HG03103 (cell line): ENCODE data around the gene ITIH5.

ENCODE experiments used
- ATAC-seq: cut with Tn5 transposase; IDR thresholded peaks from one replicate; pipeline ENCODE4 v1.9.1; 2021; ENCODE audit warnings: low read depth; ENCODE audit not compliant: unreplicated experiment

ITIH5 gene

DNA sequence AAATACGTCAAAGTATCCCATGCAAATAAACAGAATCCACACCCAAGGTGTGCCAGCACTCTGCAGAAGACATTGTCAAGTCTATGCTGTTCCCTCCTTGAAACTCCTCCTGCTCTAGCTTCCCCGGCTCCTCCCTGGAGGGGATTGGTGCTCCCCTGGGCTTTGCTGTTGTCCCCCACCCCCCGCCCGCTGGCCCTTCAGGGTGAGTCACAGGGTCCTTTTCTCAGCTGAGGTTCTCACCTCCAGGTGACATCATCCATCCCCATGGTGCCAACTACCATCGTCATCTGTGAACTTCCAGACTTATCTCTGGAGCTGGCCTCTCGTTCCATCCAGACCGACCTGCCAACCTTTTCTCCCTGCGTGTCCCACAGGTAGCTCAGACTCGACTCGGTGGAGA is 77.0 kb downstream of the ITIH5 start:
- ATAC-seq, result no peak

DNA sequence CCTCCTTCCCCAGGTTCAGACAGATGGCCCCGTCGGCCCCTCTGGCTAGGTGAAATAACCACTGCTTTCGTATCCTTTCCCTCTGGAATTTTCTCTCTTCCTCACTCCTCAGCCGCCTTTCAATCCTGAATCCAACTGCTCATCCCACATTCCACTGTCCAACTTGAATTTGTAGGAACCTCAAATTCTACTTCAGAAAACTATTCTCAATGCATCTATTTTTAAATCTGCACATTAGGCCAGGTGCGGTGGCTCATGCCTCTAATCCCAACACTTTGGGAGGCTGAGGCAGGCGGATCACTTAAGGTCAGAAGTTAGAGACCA is 78.9 kb downstream of the ITIH5 start:
- no peak for ATAC-seq

DNA sequence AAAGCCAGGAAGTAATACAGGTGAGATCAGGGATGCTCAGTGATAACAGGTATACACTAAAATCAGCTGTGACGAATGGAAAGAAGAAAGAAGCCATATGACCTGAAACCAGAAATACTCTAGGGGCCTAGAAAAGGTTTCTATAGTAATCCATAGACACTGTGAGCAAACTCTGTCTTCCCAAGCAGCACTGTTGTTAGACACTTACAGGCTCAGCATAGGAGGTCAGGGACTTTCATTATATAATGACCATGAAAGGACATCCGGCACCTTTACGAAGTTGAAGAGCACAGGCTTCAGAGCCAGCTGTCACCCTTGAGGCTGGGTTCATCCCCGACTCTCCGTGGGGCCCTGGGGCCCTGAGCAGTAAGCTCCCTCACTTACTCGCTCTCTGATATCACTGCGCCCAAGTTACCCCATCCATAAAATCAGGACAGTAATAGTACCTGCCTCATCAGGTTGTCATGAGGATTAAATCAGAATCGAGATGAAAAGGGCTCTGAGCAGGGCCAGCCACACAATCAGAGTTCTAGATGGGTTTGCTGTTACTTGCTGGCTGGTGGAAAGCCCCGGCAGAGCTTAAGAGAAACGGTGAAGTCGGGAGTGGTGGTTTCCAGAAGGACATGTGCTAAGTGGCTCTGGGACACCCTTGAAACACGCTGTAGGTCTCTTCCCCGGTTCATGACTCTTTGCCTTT is 79.5 kb downstream of the ITIH5 start:
- no peak for ATAC-seq

DNA sequence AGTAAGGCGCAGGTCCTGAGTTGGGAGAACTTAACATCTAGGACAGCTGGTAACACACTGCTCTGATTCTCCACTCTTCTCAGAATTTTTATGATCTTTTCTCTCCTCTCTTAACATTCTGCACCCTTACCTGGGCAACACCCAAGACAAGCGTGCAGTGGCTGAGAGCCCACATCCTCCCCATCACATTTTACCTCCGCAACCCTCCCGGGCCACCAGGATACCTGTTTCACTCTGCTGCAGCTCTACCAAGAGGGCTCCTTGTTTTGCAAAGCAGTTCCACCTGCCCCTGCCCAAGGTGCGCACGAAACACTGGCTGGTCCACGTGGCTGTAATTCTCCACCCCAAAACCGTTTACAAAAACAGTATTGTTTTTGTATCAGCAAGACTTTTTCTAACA is 81.5 kb downstream of the ITIH5 start:
- ATAC-seq, result no peak

DNA sequence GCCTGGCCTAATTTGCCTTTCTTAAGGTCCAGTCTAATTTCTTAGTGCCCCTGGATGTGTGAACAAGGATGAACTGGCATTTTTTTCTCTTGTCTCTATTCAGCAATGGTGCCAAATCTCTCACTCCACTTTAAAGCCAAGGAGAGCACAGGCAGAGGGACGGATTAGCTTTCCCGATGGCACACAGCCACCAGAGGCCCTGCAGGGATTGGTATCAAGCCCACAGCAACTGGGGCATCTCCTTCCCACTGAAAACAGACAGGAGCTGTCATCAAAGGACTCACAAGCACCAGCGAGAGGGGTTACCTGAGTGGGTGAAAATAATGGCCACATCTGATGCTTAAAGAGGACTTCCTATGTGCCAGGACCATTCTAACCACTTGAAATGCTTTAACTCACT is 83.1 kb downstream of the ITIH5 start:
- no peak for ATAC-seq

DNA sequence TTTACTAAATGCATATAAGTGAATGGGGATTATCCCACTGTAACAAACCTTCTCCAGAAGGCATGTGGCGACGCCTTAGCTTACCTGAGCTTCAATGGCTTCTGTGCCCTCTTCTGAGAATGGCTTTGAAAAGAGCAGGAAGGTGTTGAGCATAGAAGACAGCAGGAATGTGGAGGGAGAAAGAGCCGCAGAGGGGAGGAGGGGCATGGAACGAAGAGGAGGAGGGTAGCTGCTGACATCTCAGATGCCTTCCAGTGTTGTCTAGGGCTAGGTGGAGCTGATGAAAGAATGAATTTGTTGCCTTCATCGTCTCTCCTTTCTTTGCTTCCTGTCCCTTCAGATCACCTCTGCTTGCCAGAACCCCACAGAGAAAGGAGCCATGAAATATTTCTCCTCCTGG is 86.2 kb downstream of the ITIH5 start:
- no peak for ATAC-seq

DNA sequence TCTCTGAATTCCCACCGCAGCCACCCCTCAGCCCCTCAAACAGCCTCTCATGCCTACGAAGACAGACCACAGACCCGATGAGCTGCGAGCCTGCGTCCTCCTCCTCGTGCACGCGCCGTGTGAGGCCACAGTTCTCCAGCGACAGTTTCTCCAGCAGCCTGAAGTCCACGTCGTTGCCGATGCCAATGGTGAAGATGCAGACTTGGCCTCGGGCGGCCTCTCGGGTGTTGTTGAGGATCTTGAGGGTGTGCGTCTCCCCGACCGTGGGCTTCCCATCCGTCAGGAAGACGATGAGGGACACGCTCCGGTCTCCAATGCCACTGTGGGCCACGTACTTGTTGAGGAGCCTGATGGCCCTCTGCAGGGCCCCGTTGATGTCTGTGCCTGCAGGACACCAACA is 87.1 kb downstream of the ITIH5 start:
- no peak for ATAC-seq

DNA sequence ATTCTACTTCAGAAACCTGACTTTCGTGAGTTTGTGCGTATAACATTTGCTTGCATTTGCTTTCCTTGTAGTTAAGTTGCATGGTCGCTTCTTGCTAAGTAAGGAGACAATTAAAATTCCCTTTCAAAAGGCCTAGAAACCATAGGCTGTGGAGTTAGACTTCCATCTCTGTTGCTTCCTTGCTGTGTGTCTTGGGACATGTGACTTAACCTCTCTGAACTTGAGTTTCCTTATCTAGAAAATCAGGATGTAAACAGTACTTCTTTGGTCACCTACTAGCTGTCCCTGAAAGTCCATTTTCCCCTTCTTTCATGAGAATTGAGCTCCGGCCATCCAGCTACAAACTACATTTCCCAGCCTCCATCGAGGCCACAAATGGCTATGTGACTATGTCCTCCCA is 89.2 kb downstream of the ITIH5 start:
- no peak for ATAC-seq

DNA sequence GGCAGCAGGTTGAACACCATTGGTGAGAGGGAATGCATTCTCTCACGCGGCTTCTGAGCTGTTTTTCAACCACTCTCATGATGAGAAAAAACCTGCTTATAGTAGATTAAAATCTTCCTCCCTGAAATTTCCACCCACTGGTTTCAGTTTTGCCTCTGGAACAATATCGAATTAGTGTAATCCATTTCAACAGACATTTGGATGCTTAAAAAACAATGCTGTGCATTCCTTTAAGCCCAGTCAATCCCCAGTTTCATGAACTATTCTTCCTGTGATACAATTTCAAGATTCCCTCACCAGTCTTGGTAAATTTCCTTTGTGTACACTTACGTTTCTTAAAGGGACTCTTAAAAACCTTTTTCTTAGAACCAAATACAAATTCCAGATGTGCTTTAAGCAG is 89.6 kb downstream of the ITIH5 start:
- no peak for ATAC-seq

DNA sequence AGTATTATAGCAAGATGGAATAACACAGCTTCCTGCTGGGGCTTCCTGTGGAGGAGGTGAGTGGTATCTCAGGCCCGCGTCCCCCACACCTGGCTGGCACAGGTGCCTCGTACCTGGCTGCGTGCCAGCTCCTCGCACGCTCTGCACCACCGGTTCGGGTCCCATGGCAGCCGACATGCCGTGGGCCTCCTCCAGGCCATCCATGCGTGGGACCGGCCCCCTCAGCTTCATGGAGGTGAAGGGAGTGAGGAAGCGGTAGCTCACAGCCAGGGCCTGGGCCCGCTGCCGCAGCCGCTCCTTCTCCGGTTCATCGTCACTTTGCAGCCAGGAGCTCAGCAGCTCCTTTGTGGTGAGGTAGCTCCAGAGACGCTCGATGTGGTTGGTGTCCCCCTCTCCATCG is 90.4 kb downstream of the ITIH5 start:
- no peak for ATAC-seq

DNA sequence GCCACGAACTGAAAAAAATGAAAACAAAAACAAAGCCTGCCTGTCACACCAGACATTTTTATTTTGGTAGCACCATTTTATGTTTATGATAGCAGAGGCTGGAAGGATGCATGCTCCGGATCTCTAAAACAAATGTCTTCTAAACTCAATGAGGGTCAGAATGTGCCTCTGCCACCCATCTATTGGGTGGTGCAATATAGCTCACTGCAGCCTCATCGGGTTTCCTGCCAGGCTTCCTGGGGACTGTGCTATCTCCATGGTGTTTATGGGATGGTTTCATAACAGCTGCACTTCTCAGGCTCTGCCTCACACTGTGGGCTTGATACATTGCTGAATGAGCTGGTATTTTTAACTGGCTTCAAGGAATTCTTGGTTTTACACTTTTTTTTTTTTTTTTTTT is 94.4 kb downstream of the ITIH5 start:
- no peak for ATAC-seq

DNA sequence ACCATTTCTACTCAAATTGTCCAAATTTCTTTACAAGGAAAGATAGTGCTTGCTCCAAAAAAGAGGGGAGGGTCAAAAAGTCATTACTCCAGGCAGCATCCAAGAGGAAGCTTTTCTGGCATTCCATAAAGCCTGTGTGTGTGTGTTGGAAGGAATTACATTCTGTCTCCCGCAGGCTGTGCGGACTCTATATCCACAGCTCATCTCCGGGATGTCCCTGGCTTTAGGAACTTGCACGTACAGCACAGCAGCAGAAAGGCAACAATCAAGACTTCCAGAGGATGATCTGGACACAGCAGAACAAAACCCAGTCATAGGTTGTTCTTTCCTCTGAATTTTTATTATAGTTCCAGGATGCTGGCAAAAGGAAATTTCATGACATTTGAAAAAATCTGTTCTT is 94.8 kb downstream of the ITIH5 start:
- ATAC-seq, result no peak

DNA sequence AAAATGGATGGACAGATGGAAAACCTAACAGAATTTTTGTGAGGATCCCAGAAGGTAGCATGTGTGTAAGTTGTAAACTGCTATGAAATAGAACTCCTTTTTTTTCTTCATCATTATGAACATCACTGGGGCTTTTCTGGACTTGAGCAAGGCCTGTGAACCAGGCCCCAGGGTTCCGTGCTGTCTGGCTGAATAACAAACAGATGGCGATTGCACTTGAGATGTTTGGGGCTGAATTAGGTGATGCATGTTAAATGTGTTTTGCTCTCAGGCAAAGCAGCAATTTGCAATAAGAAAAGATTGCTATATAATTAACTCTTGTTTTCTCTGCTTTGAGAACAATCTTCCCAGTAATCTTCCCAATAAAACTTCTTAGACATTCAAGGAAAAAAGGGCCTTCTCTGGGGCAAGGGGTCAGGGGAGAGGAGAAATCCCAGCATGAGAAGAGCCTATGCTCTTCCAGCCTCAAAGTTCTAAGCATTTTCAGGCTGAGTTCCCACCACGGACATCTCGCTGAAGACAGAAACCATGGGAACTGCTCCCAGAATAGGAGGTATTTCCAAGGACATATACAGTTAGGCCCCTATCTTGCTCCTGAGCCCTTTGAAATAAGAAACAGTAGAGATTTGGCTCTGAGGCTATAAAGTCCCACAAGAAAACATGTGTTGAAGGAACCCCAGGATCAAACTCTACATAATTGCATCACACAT is 98.7 kb downstream of the ITIH5 start:
- no peak for ATAC-seq

DNA sequence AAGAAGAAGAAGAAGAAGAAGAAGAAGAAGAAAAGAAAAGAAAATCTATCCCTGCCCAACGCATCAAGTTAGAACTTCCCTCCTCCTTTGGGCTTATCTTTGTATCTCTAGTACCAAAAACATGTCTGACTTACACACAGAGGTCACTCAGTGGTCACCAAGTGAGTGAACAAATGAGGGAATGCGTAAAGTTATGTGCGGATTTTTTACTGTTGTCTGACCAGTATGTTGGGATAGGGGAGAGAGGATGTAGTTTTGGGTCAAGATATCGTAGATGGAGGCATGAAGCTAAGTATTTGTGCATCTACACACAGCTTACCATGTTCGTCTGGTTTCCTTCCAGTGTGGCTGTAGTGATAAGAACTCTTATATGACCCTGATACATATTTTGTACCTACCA is 99.9 kb downstream of the ITIH5 start:
- ATAC-seq, result no peak

DNA sequence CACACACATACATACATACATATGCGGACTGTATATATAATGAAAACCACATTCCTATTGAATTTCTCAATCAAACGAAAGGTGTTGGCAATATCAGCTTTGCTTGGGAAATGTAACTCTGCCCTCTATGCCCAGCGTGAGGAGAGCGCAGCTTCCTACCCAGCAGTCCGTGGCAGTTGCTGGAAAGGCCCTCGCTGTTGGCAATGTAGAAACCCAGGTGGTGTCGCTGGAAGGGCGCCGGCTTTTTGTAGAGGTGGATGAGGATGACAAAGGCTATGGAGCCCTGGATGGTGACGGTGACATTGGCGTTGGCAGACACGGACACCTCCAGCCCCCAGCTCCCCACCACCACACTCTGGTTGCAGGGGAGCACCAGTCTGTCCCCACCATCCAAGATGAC is 100.9 kb downstream of the ITIH5 start:
- no peak for ATAC-seq

DNA sequence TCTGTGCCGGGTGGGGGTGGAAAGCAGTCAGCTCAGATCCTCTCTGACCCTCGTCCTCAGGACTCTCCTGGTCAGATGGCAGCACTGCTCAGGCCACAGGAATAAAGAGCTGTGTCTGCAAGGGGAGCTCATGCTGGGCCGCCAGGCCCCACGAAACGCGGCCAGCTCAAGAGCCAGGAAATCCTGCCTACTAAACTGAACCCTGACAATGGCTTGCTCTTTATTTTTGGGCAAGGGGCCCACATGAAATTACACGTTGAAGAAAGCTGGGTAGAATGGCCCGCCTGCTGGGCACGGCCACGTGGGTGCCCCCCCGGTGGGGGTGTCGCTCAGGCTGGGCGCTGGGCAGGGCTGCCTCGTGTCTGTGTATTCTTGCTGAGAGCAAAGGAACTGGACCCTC is 103.0 kb downstream of the ITIH5 start:
- no peak for ATAC-seq

DNA sequence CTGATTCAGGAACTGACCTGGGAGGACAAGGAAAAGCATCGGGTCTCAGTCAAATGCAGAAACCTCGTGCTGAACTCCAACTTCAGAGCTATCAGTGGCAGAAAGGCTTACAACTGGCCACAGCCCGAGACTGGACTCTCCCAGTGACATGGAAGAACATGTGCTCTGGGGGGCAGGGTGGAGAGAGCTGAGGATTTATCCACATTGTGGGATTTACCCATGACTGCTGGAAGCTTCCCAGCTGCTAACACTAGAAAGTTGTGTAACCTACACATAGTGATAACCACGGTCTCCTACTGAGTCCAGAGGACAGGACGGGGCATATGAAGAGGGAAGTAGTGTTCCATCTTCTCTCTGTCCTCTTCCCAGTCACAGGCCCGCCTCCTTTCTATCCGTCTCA is 103.4 kb downstream of the ITIH5 start:
- no peak for ATAC-seq

DNA sequence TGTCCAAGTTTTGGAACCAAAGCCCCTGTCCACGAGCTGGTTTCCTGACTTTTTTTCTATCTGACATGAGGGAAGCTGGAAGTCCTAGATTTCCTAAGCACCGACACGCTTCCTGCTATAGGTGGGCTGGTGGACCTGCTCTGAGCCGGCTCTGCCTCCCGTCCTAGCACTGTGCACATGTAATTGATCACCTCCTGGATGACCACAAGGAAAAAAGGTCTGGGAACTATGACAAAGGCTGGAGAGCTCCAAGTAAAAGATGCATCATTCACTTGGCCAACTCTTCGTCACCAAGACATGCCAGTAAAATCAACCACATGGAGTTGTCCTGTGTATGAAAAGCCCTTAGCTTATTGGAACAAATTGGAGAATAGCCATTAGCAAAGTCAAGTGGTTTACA is 104.8 kb downstream of the ITIH5 start:
- ATAC-seq, result no peak

DNA sequence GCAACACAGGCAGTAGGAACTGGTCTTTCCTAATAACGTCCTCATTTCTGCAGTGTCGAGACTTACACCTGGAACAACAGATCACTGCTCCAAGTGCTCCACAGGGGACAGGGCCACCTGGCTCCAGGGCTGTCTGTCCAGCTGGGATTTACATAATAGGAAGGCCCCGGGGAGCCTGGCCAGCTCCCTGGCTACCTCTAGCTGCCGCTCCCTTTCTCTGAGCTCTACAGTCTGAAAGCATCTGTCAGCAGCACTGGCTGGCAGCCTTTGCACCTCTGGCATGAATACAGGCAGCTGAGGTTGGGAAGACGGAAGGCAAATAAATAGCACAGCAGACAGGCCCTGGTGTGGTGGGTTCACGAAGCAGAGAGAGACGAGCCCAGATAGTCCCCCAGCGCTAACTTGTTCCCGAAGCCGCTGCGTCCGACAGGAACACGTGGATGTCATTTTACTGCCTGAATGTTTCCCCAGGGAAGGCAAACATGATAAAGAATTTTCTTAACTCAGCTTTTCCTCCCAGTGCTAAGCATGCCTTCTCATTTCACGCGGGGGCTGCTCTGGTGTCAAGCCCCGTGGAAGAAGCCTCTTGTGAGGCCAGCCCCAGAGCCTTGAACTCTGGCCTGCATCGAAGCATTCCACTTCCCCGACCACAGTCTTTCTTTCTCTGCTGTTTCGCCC is 105.4 kb downstream of the ITIH5 start:
- no peak for ATAC-seq

DNA sequence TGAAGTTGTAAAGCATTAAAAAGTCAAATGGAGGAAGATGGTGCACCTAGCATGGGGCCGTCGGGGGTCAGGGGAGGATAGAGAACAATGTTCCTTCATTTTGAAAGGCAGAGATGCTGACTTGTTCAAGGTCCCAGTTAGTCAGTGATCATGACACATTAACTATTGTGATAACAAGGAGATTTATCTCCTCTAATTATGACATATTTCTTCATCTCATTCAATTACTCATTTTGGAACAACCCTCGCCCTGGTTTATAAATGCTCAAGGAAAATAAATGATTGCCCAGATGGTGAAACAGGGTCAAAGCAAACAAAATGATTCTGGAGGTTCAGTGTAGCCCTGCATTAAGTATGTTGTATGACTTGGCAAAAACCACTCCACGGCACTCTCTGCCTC is 106.2 kb downstream of the ITIH5 start:
- no peak for ATAC-seq

DNA sequence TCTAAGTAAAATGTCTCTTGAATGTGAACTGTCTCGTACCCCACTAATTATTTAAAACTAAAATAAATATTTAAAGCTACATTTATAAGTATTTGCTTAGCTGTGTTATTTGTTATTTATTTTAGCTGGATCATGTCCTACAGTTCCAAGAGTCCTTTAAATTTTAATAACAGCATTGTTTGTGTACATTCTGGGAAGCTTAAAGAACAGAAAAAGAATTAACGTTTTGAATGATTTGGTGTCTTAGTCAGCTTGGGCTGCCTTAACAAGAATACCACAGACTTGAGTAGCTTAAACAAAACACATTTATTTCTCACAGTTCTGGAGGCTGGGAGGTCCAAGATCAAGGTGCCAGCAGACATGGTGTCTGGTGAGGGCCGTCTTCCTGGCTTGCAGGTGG is 107.4 kb downstream of the ITIH5 start:
- no peak for ATAC-seq

DNA sequence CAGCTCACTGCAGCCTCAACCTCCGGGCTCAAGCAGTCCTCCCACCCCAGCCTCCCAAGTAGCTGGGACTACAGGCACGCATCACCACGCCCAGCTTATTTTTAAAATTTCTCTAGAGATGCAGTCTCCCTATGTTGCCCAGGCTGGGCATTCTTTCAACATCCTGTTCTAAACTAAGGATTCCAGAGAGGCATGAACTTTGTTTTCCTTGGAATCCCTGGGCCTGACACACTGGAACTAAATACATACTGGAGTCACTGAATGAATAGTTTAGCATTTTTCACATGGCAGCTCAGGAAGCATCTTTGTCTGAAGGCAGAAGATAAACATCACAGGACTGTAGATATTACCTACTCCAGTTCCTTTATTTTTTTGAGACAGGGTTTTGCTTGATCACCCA is 108.7 kb downstream of the ITIH5 start:
- no peak for ATAC-seq
